HG03196 (cell line): Measurements from ENCODE around the gene PTCD2.
A peak's percentile ranks its signal among the peaks of the same experiment; 100 is the strongest.

Source experiments
- ATAC-seq: cut with Tn5 transposase; IDR thresholded peaks from one replicate; pipeline ENCODE4 v1.9.1; 2021; ENCODE audit not compliant: unreplicated experiment

Gene PTCD2

GRCh38 chr5:72338689-72339209 lies 18.6 kb downstream of the PTCD2 start:
- ATAC-seq, result no peak

DNA sequence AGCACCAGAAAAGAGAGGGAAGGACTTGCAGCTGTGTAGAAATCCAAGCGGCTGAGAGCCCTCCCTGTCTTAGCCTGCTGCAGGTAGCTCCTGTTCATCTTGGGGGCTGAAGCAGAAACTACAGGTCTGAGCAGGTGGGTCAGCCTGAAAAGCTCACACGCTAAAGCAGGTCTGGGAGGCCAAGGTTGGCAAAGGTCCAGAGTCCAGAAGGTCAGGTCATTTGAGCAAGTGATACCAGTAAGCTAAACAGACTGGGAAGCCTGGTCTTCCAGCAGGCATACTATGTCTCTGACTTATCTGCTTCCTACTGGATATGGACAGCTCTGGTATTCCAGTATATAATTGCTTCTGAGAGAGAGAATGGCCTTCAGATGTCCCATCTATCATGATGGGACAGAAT lies 26.2 kb downstream of the PTCD2 start:
- ATAC-seq, result no peak

GRCh38 chr5:72347801-72348308 lies 27.7 kb downstream of the PTCD2 start:
- ATAC-seq, result no peak

DNA sequence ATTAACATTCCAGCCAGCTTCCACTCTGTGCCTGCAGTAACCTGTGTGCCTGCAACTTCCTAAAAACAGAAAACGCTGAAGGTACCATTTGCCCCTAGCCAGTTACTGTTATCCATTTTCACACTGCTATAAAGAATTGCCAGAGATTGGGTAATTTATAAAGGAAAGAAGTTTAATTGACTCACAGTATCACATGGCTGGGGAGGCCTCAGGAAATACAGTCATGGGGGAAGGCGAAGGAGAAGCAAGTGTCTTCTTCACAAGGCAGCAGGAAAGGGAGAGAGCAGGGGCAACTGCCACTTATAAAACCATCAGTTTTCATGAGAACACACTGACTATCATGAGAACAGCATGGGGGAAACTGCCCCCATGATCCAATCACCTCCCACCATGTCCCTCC lies 31.2 kb downstream of the PTCD2 start:
- no peak for ATAC-seq

GRCh38 chr5:72352616-72353015 lies 32.4 kb downstream of the PTCD2 start:
- no peak for ATAC-seq

DNA sequence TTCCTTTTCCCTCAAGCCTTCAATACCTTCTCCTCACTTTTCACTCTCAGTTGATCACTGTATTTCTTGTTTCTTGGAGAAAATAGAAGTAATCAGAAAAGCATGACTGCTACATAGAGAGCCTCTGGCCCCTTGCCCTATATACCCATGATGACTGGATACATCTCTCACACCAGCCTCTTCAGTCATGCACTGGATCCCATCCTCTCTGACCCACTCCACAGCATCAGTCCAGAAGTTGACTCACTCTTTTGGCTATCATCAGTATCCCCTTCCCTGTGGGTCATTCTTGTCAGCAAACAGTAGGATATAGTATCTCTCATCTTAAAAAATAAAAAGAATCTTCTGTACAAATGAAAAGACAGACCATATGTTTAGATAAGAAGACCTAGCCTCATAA lies 32.9 kb downstream of the PTCD2 start:
- ATAC-seq, result no peak

DNA sequence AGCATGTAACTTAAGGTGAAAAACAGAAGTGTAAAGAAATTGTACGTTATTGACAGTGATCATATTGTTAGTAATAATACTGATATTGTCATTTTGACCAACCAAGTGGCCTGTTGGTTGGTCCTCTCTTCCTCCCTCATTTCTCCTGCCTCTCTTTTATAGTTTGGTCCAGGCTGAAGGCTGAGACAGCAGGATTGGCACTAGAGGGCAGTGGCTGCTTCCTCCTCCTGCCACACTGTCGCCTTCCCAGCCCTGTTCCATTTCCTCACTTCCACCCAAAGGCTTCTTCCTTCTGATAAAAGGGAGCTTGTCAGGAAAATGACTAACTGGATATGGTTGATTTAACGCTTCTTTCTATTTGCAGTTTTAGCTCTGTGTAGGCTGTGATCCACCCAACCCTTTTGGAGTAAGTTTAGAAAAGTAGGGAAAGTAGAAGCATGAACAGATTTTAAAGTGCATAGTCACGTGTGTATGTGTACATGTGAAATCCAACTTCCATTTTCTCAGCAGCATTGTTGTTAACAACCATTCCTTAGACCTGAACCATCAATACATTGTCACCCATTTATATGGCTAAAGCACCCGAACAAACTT lies 35.6 kb downstream of the PTCD2 start:
- no peak for ATAC-seq

GRCh38 chr5:72356361-72356760 lies 36.2 kb downstream of the PTCD2 start:
- ATAC-seq, result no peak

- no peak for ATAC-seq
These were observed 38.8 kb downstream of the PTCD2 start for GRCh38 chr5:72358925-72359324.

DNA sequence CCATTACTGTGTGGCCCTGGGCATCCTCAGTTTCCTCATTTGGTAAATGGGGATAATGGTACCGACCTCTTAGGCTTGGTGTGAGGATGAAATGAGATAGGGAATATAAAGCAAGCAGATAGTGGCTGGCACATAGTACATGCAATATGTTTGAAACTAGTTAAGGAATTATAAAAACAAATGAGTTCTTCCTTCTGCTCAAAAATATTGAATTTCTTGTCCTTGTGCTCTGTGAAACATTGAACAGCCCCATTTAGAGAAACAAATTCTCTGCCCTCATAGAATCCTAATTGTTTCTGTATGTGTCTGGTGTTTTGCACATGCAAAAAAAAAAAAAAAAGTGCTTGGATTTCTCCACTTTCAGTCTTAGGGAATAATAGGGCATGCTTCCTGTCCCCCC lies 39.7 kb downstream of the PTCD2 start:
- no peak for ATAC-seq

DNA sequence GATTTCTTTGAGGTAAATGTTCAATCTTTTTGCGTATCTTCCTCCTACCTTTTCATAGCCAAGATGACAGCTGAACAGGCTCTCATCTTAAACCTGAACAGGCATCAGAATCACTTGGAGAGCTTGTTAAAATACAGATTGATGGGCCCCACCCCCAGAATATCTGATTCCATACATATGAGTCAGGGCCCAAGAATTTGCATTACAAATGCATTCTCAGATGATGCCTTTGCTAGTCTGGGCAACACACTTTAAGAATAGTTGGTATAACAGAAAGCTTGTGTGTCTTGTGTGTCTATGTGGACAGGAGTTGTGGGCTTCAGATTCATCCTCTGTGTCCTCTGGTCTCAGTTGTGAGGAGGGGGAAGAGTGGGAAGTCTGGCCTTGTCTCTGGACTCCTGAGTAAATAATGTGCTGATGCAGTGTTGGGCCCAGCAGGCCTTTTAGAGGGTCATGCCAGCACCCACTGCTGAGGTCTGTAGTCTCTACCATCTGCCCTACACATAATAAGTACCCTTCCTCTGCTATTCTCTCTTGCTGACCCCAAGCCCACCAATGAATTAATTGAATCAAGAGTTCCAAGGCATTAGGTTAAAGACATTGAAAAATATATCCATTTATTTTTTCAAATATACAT lies 43.1 kb downstream of the PTCD2 start:
- ATAC-seq, result no peak

DNA sequence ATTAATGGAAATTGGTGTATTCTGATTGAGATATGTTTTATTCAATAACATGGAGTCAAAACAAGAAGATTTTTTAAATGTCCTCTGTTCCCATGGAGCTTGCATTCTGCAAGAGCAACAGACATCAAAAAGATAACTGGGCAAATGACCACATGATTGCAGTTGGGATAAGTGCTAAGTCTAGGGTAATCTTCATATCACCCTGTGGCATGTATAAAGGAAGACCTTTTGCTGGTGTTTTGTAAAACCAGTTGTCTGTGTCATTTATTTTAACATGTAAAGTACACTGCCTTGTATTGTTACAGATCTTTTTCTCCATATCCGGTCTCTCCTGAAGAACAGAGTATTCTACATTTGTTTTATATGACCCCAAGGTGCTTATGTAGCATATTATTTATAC lies 44.0 kb downstream of the PTCD2 start:
- no peak for ATAC-seq

DNA sequence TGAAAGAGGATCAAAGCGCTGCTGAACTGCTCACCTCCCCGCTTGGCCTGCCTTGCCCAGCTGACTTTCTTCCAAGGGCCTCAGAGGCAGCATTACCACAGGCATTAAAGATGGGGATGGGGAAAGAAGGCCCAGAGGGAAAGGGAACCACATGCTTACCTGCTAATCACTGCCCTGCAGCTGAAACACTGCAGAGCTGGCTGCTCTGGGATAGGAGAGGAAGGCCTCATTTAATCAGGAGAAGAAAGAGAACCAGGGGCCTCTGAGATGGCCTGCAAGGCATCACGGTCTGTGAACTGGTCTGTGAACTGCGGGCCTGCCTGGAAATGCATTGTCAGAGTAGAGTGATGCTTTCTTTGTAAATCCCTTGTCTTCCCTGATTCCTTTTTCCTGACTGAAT lies 44.8 kb downstream of the PTCD2 start:
- ATAC-seq, result no peak

- ATAC-seq, result peak; percentile 63
These were observed 46.3 kb downstream of the PTCD2 start for GRCh38 chr5:72366324-72366976.

DNA sequence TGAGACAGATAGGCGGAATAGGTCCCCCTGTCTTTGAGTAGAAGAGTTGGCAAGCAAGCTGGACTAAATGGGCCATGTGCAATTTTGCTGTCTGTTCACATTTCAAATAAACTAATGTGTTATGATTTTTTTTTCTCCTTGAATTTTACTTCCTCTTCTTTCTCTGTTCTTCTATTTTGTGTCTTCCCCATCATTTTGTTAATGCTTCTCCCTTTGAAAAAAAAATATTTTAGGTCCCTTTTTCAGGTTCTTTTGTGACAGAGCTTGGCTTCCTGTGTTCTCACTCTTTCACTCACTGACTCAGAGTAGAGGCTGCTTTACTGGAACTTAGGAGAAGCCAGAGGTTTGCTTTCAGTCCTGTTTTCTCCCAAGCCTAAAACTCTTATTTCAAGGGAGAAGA lies 48.1 kb downstream of the PTCD2 start:
- no peak for ATAC-seq

- ATAC-seq, result no peak
These were observed 49.1 kb downstream of the PTCD2 start for GRCh38 chr5:72369301-72369700.

DNA sequence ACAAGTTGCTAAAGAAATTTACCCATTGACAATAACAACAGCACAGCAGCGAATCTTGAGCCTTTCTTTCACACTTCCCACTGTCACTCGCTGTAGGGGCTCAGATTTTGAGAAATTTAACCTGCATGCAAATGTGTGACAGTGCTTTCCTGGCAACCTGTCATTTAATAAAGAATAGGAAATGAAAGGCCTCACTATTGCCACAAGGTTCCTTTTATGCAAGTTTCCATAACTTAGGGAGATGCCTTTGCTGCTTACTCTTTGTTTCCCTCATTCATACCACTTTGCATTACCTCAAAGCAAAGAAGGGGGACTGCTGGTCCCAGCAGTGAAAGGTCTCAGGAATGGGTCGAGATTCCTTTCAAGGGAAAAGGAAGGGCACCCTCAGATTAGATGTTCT lies 49.5 kb downstream of the PTCD2 start:
- ATAC-seq, result no peak

DNA sequence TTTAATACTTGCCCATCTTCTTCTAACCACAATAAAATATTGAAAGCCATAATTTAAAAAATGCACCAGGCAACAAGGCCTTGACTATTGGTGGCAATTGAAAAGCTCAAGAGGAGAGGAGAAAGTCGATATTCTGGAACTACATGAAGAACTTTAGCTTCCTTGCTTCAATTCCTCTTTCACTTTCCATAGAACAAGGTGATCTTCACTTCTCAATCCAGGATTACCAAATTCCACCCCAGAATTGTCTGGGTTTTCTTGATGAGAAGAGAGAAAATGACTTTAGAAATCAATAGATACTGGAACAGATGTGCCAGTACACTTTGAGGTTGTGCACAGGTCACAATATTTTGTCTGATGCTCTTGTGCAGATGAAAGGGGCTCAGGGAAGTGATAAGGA lies 52.2 kb downstream of the PTCD2 start:
- ATAC-seq, result no peak

GRCh38 chr5:72372923-72373322 lies 52.8 kb downstream of the PTCD2 start:
- no peak for ATAC-seq

GRCh38 chr5:72374844-72375243 lies 54.7 kb downstream of the PTCD2 start:
- no peak for ATAC-seq

- no peak for ATAC-seq
These were observed 56.2 kb downstream of the PTCD2 start for GRCh38 chr5:72376381-72376780.

DNA sequence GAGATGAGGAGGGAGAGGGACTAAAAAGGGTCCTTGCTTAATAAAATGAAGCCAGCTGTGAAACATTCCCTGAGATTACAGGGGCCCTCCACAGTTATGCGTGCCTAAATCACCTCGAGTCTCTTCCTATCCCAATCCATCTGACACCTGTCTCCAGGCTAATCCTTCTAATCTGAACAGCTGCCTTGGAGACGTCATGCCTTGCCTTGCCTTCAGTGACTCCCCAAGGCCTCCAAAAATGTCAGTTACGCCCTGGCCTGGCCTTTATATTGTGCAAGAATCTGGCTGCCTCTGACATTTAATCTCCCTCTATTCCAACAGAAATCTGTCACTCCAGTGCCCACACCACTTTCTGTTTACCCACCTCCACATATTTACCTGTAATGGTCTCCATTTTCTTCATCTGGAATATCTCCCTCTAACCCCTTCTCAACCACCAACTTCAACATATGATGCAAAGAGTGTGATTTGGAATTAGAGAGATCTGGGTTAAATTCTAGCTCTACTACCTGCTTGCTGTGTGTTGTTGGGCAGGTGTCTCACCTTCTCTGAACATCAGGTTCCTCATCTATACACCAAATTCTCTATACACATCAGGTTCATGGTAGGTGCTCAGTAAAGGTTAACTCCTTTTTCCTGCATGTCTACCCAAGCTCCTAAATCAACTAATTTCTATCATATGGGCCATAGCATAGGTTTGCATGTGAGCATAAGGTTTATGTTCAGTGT lies 57.9 kb downstream of the PTCD2 start:
- ATAC-seq, result no peak
